ENCODE data around the gene MAP6D1.

The MAP6D1 gene

GRCh38 chr3:183823963-183824362 lies 1.4 kb downstream of the MAP6D1 start:
- DNase-seq (ENCODE audit: low read depth), result no peak

GRCh38 chr3:183822631-183823030 lies 2.7 kb downstream of the MAP6D1 start:
- DNase-seq (ENCODE audit: low read depth), result no peak

DNA sequence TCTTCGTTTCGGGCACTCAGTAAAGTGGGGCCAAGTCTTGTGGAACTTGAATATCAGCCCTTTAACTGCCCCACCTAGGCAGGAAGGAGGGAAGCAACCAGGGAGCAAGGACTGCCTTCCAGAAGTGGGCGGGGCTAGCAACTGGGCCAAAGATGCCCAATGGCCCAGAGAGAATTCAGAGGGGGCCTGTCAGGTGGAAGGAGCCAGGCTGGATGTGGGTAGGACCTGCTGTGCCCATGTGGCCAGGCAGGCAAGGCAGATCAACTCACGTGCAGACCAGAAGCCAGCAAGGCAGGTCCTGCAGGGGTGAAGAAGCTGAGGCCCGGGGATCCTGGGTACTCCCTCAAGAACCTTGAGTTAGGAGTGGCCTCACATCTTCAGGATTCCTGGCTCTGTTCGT lies 5.5 kb downstream of the MAP6D1 start:
- no peak for DNase-seq (ENCODE audit: low read depth)

- DNase-seq (ENCODE audit: low read depth), result no peak
Observed at GRCh38 chr3:183818706-183819624, 6.4 kb downstream of the MAP6D1 start.

GRCh38 chr3:183818041-183818620 lies 7.2 kb downstream of the MAP6D1 start:
- no peak for DNase-seq (ENCODE audit: low read depth)

DNA sequence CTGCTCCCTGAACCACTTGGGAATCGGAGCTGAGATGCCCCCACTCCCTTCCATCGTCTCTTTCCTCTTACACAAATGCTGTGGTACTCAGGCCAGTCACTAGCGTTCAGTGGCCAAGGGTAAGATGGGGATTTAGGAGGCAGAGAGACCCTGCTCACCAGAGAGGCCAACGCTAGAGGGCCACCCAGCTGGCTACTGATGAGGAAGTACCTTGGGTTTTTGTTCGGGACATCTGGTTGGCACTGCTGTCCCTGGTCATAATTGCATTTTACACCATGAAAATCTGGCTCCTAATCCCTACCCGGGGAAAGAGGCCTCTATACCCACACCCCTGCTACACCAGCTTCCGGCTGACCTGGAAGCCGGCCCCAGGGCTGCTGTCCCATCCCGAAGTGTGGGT lies 7.7 kb downstream of the MAP6D1 start:
- DNase-seq (ENCODE audit: low read depth), result no peak

DNA sequence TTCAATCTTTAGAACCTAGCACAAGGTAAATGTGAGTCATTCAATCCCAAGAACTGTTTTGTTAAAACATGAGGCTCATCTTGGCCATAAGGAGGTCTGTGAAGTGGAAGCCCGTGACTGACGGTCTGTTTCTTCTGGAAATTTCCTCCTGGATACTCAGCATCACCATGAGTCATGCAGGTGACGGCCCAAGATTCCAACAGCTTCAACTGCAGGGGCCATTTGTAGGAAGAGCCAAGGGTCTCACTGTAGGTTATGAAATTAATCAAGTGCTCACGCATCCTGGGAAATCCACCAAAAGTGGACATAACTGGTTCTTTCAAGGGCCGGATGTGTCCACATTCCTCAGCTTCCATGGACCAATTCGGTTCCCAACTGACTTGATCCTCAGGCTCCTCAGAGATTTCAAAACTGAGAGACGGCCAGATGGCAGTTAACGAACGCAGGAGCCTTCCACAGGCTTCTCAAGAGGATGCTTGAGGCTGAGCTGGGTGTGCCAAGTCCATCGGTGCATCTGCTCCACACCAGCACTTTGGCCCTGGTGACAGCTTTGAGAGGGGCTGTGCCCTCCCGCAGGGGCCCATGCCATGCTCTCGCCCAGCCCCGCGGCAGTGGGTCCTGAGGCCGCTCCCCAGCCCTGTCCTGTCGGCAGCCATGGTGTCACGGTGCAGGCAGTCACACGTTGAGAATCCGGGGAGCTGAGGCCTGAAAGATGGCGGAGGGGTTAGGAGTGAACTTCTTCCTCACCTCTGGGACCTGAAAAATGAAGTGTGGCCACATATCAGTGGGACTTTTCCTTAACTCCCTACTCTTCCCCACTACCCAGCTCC lies 8.5 kb downstream of the MAP6D1 start:
- no peak for DNase-seq (ENCODE audit: low read depth)

GRCh38 chr3:183815951-183816475 lies 9.4 kb downstream of the MAP6D1 start:
- DNase-seq (ENCODE audit: low read depth), result no peak

DNA sequence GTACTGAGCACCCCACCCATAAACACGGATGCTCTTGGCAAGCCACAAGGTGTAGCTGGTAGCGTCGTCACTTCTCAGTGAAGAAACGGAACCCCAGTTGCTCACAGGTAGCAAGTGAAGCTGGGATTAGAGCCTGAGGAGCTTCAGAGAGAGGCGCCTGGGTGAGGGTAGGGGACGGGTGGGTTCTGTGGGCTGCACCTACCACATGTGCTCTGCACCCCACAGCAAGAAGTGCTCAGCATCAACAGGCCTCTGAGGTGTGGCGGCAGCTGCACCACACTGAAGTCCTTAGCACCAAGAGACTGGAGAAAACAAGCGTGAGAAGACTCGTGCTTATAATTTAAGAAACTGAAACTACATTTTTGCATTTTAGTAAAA lies 9.8 kb downstream of the MAP6D1 start:
- no peak for DNase-seq (ENCODE audit: low read depth)

DNA sequence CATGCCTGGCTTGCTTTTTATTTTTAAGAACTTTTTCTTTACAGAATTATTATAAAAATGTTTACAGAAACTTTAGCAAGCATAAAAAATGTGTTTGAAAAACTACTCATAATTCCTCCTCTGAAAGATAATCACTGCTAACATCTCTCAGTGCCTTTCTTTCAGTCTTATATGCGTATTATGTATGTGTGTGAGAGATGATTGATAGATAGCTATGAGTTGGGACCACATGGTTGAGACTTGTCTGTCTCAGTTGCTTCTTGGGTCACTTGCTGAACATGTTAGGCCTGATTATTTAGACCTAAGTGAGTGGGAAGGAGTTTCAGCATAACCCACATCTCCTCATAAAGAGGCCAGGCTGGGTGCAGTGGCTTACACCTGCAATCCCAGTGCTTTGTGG lies 11.1 kb downstream of the MAP6D1 start:
- DNase-seq (ENCODE audit: low read depth), result no peak

GRCh38 chr3:183812761-183813445 lies 12.5 kb downstream of the MAP6D1 start:
- DNase-seq (ENCODE audit: low read depth), result no peak

GRCh38 chr3:183811638-183812037 lies 13.7 kb downstream of the MAP6D1 start:
- DNase-seq (ENCODE audit: low read depth), result no peak

DNA sequence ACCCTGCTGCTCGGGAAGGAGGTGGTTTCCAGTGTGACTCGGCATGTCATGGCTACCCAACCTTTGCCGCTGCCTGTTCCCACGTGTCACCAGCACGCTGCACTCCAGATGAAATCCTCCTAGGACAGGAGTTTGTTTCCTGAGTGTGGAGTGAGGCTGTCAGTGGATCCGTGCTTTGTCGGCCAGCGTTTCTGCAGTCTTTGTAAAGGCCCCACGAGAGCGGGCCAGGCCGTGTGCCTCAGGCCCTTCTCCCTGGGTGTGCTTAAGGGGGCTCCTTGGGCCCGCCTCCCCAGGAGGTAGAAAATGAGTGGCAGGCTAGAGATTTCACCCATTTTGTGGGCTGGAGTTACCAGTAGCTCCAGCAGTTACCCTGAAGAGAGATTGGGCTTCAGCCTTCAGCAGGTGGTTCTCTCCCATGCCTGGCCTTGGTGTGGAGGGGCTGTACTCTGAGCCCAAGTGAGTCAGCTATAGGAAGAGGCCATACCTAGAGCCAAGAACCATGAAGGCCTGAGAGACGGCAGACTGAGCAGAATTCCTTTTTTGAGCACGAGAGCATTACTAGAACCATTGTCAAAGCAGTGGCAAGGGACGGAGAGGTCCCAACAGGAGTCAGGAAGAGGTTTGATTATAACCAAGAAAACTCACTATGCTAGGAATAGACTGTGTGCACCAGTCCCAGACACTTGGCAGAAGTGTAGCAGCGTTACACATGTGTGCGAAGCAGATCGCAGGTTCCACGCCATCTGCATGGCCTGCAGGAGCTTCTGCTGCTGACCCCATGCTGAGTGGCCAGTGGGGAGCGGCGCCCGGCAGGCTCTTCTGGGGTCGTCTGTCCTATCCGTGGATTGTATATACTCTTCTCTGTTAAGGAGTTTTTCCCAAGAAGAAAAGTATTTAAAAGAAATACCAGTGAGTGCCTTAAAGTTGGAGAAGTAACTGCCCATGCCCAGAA lies 14.5 kb downstream of the MAP6D1 start:
- no peak for DNase-seq (ENCODE audit: low read depth)

GRCh38 chr3:183809270-183809669 lies 16.1 kb downstream of the MAP6D1 start:
- DNase-seq (ENCODE audit: low read depth), result no peak

DNA sequence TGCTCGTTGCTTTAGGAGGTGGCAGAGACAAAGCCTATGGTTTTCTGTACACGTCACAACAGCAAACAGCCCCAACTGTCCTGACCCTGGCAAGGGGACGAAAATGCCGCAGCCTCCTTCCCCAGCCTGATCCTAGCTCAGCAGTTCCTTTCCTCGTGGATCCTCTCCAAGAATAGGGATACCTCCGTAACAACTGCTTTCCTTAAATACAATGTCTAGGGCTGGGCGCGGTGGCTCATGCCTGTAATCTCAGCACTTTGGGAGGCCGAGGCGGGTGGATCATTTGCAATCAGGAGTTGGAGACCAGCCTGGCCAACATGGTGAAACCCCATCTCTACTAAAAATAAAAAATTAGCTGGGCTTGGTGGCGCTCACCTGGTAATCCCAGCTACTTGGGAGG lies 17.0 kb downstream of the MAP6D1 start:
- DNase-seq (ENCODE audit: low read depth), result no peak

DNA sequence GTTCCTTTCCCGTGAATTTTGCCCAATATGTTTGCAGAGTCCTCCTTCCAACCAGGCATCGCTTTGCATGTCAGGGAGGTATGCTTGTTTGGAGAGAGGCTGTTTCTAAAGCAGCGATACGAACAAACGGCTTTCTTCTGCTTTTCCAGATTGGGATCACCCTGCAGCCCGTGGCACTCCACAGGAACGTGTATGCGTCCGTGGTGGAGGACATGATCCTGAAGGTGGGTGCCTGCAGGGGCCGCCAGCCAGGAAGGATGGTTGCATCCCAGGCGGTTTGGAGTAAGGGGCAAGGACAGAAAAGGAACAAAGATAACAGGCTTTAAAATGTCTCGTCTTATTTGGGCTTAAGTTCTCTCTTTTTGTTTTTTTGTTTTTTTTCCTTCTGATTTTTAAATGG lies 17.5 kb downstream of the MAP6D1 start:
- no peak for DNase-seq (ENCODE audit: low read depth)

DNA sequence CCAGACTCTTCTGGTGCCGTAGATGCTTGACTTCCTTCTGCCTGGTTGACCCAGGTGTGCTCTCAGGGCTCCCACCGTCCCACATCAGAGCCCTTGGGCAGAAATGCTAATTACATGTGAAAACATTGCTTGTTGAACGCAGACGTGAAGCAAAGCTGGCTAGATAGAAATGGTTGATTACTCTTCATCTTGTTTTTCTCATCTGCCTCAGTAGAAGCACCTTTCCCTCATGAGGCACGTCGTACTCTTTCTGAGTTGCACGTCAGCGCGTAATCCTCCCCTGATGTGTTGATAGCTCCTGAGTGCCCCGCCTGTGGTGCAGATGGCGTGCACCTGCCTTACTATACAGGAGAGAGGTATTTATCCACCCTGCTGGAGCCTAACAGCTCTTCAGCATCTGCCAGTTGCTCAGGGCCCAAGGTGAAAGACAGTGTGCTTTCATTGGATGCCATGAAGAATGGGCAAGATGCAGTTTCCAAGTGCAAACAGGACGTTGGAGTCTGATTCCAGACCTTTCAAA lies 18.1 kb downstream of the MAP6D1 start:
- DNase-seq (ENCODE audit: low read depth), result no peak

DNA sequence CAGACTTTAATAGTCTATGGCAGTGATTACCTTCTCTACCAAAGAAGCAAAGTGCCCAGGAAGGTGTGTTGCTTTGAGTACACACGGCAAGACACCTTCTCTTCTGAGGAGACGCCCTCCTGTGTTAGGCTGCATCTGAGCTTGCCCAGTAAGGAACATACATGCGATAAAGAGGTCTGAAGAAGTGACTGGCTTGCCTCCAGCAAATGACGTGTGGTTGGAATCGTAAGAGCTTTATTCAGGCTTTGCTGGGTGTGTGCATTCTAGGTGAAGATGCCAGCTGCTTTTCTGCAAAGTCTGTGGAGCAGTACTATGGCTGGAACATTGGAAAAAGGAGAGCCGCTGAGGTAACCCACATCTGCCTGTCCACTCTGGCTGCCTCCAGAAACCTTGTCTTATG lies 22.4 kb downstream of the MAP6D1 start:
- DNase-seq (ENCODE audit: low read depth), result no peak

DNA sequence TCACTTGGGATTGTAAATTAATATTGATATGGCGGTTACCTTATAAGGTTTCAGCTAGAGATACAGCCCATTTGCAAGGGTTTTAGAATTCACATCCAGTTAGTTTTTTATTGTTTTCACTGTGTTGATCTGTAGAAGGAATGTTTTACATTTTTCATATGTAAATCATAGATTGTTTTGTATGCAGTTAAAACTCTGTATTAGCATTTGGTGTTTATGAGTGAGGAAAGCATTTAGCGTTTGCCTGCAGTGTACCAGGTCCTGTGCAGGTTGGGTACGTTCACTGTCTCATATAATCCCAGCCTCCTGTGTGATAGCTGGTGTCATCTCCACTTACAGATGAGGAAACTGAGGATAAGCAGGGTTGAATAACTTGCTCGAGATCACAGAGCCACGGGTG lies 23.8 kb downstream of the MAP6D1 start:
- no peak for DNase-seq (ENCODE audit: low read depth)

DNA sequence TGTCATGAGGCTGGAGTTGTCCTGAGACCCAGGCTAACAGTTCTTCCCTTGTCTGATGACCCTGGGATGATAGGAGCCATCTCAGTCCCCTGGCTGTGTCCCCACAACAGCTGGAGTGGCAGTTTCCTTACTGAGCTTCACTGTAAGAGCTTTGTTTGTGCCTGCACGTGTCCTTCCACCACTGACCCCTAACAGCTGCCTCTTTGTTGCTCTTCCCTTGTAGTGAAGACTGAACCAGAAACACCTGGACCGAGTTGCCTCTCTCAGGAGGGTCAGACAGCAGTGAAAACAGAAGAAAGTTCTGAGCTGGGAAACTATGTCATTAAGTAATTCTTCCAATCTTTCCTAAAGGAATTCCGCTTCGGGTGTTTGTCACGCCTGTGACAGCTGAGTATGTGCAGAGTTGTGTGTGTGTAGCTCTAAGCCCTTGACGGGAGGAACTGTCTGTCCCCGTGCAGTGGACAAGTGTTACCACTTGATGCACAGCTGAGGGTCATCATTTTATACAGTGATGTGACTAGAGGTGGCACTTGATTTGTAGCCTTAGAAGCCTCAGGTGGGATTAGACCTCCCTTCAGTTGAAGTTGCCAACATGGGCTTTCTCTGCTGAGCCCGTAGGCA lies 25.0 kb downstream of the MAP6D1 start:
- no peak for DNase-seq (ENCODE audit: low read depth)
